PC-3 (cell line): ENCODE data around the gene SFXN2. TPM values are rescaled to one million over a fixed set of nuclear protein-coding genes. Genes with fewer than 3 reads are reported as not detected.
"Not testable (repeated sequence)": the region's sequence is repeated elsewhere in the genome, so short reads cannot be mapped to it uniquely, and the experiment has no call there.

Experiments
- ATAC-seq: fragments of 200-7000 bp; cut with Tn5 transposase; 2 replicates; pipeline ENCODE4 v1.9.1; 2020; ENCODE audit warnings: mild to moderate bottlenecking, moderate library complexity
- BruUV-seq: library from RNA; stranded (reverse); fragments of 400-500 nt; replicated peaks from 2 replicates; lab custom pipeline; 2021; lab: Mats Ljungman, UMichigan
- CTCF ChIA-PET: fragments of 300-600 bp; sonication (Branson Sonifier 250); formaldehyde crosslinking; loops from one replicate; lab custom pipeline; 2022; ENCODE audit warnings: antibody characterized with exemption; lab: Charles Lee
- POLR2A ChIA-PET: fragments of 300-600 bp; sonication (Branson Sonifier 250); formaldehyde crosslinking; loops from one replicate; lab custom pipeline; 2022; ENCODE audit warnings: antibody characterized with exemption; ENCODE audit not compliant: unreplicated experiment; lab: Charles Lee
- DNase-seq: peaks from one replicate; pipeline ENCODE4 v3.0.0-alpha.2; 2015
- H2AFZ ChIP-seq: fragments of 300-600 bp; sonication (generic); 2 replicates; pipeline ENCODE4 v1.6.0; 2016; ENCODE audit warnings: antibody characterized with exemption, low read length
- H3F3A ChIP-seq: fragments of 300-600 bp; sonication (generic); one replicate; pipeline ENCODE4 v1.6.0; 2017; ENCODE audit warnings: antibody characterized with exemption, low read length, control low read depth, mild to moderate bottlenecking; ENCODE audit not compliant: unreplicated experiment
- H3K27ac ChIP-seq: fragments of 300-600 bp; sonication (generic); 2 replicates; pipeline ENCODE4 v1.5.1; 2016; ENCODE audit warnings: mild to moderate bottlenecking, low read length
- H3K27me3 ChIP-seq: fragments of 300-600 bp; sonication (generic); 2 replicates; pipeline ENCODE4 v1.6.1; 2016; ENCODE audit warnings: low read length, mixed read lengths
- H3K36me3 ChIP-seq: fragments of 300-600 bp; sonication (generic); 2 replicates; pipeline ENCODE4 v1.6.1; 2016; ENCODE audit warnings: low read depth, mixed run types, low read length, mixed read lengths
- H3K4me1 ChIP-seq: fragments of 300-600 bp; sonication (generic); 2 replicates; pipeline ENCODE4 v1.5.1; 2016; ENCODE audit warnings: low read length; ENCODE audit not compliant: insufficient read depth
- H3K4me2 ChIP-seq: fragments of 300-600 bp; sonication (generic); 2 replicates; pipeline ENCODE4 v1.6.0; 2016; ENCODE audit warnings: low read length
- H3K4me3 ChIP-seq: fragments of 300-600 bp; sonication (generic); 2 replicates; pipeline ENCODE4 v1.5.1; 2016; ENCODE audit warnings: mild to moderate bottlenecking, low read length, mixed read lengths
- H3K79me2 ChIP-seq: fragments of 300-600 bp; sonication (generic); 2 replicates; pipeline ENCODE4 v1.6.1; 2017; ENCODE audit warnings: low read length, mixed read lengths
- H3K9ac ChIP-seq: fragments of 300-600 bp; sonication (generic); 2 replicates; pipeline ENCODE4 v1.6.0; 2016; ENCODE audit warnings: mild to moderate bottlenecking, low read length
- H3K9me2 ChIP-seq: fragments of 300-600 bp; sonication (generic); replicated peaks from 2 replicates; pipeline ENCODE4 v1.6.1; 2016; ENCODE audit warnings: mixed run types, low read length, mixed read lengths
- H3K9me3 ChIP-seq: fragments of 300-600 bp; sonication (generic); 2 replicates; pipeline ENCODE4 v1.6.1; 2016; ENCODE audit warnings: low read length, mixed read lengths
- H4K20me1 ChIP-seq: fragments of 300-600 bp; sonication (generic); 2 replicates; pipeline ENCODE4 v1.6.1; 2016; ENCODE audit warnings: low read length, mixed read lengths
- EZH2 ChIP-seq: fragments of 300-600 bp; sonication (generic); IDR thresholded peaks from one replicate; pipeline ENCODE4 v1.6.1; 2017; ENCODE audit warnings: antibody characterized with exemption, mild to moderate bottlenecking, low read length; ENCODE audit not compliant: unreplicated experiment
- EZH2phosphoT487 ChIP-seq: fragments of 300-600 bp; sonication (generic); IDR thresholded peaks from 2 replicates; pipeline ENCODE4 v1.6.1; 2018; ENCODE audit warnings: mild to moderate bottlenecking, antibody characterized with exemption, low read length, borderline replicate concordance
- intact Hi-C: fragments of 100-400 bp; cut with micrococcal nuclease; formaldehyde crosslinking; loops from 2 replicates; pipeline ENCODE4 v1.9.0; 2023
- total RNA-seq: library from RNA; depleted of rRNA; stranded (reverse); fragments of >200 nt; gene quantifications from 2 replicates; pipeline ENCODE4 v1.2.3, GENCODE V29; 2014
- TF ChIP-seq, protein P1 (sequence below): fragments of 300-600 bp; sonication (generic); conservative IDR thresholded peaks from 2 replicates; pipeline ENCODE4 v1.5.1; 2017; ENCODE audit warnings: antibody characterized with exemption, low read depth, mild to moderate bottlenecking, low read length

The SFXN2 gene
- total RNA-seq, 1 experiment from 2014 or later = 10.3 TPM

DNA sequence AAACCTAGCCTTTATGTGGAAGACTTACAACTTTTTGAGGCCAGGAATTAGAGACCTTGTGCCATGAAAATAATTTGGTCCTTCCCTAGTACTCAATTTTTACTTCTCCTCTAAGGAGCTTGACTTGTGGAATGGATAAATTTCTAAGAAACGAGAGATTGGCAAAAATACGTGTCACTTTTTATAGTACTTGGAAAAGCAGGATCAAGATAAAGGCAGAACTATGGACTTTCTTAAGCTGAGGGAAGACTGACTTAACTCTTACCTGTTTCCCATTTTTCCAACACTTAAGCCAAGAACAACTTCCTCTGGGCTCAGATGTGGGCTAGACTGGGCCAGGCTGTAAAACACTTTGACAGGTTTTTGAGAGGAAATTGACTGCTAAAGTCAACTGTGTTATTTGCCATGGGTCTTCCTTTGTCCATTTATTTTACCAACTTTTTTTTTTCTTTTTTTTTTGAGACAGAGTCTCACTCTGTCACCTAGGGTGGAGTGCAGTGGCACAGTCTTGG is 27.3 kb downstream of the SFXN2 start:
- CTCF ChIA-PET = no interaction called here

DNA sequence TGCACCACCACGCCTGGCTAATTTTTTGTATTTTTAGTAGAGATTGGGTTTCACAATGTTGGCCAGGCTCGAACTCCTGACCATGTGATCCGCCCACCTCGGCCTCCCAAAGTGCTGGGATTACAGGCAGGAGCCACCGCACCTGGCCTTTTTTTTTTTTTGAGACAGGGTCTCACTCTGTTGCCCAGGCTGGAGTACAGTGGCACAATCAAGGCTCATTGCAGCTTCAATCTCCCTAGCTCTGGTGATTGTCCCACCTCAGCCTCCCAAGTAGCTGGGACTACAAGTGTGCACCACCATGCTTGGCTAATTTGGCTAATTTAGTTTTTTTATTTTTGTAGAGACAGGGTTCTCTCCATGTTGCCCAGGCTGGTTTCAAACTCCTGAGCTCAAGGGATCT is 27.9 kb downstream of the SFXN2 start:
- H3K9me2 ChIP-seq, H3F3A ChIP-seq, BruUV-seq, H3K27me3 ChIP-seq, ATAC-seq, H3K36me3 ChIP-seq, DNase-seq, H3K4me2 ChIP-seq, H3K4me3 ChIP-seq, H3K27ac ChIP-seq, H3K9me3 ChIP-seq, H3K9ac ChIP-seq, CTCF ChIA-PET, H4K20me1 ChIP-seq, POLR2A ChIA-PET, H2AFZ ChIP-seq, intact Hi-C loops: not testable (repeated sequence)
- H3K79me2 ChIP-seq = peaks cover 31% of the 10 kb centered on the region
- H3K4me1 ChIP-seq = peaks cover 14% of the 10 kb centered on the region; the same call in 1 of the 2 replicates

More for the DNA sequence above, 27.3 kb downstream of the SFXN2 start:
- Histone ChIP-seq H3K79me2 (peaks cover 29% of the 10 kb centered on the region), H3K9me2 (no peaks in the 10 kb centered on the region), H3K4me3 (no peak overlapping the region), H4K20me1 (no peaks in the 10 kb centered on the region), H3K4me1 (peaks cover 14% of the 10 kb centered on the region; the same call in 1 of the 2 replicates), H3F3A (no peaks in the 10 kb centered on the region), H3K36me3 (no peaks in the 10 kb centered on the region), H3K4me2 (no peak overlapping the region), H3K9ac (no peak overlapping the region), H2AFZ (no peak overlapping the region), H3K27me3 (no peaks in the 10 kb centered on the region), H3K27ac (no peak overlapping the region), H3K9me3 (no peaks in the 10 kb centered on the region)
- POLR2A ChIA-PET = no interaction called here
- no TSS peak for BruUV-seq
- TF ChIP-seq EZH2phosphoT487 (no peak), EZH2 (no peak)
- TF ChIP-seq, protein P1, sequence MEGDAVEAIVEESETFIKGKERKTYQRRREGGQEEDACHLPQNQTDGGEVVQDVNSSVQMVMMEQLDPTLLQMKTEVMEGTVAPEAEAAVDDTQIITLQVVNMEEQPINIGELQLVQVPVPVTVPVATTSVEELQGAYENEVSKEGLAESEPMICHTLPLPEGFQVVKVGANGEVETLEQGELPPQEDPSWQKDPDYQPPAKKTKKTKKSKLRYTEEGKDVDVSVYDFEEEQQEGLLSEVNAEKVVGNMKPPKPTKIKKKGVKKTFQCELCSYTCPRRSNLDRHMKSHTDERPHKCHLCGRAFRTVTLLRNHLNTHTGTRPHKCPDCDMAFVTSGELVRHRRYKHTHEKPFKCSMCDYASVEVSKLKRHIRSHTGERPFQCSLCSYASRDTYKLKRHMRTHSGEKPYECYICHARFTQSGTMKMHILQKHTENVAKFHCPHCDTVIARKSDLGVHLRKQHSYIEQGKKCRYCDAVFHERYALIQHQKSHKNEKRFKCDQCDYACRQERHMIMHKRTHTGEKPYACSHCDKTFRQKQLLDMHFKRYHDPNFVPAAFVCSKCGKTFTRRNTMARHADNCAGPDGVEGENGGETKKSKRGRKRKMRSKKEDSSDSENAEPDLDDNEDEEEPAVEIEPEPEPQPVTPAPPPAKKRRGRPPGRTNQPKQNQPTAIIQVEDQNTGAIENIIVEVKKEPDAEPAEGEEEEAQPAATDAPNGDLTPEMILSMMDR = no peak
- DNase-seq = no peak
- ATAC-seq = no peak
- intact Hi-C loops = no loop called here

DNA sequence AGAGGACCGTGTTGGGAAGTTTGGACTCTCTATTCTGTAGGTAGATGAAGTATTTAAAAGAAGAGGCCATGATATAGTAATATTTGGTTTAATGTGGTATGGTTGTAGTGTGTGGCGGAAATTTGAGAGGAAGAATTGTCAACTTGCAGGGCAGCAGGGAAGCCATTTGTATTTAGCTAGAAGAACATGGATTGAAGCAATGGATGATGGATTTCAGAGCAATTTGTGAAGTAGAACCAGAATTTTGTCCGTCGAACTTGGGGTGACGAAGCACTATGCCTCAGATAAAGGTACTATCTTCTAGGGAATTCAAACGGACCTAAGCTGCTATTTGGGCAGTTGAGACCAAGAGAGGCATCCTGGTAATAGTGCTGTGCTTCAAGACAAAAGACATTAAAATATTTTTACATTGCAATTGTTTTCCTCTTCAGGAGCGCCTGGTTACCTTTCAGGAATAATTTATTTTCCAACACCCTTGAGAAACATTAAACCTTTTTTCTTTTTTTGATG is 28.7 kb downstream of the SFXN2 start:
- ChIA-PET CTCF (no interaction called here), POLR2A (interaction anchor here (0.5 to 0.6 kb wide), 2 partner anchors 583 to 1129 kb away, joined by 4 to 26 read pairs; no protein-coding TSS in a partner anchor)
- peak overlapping the region; percentile 51 for H3K4me3 ChIP-seq
- H2AFZ ChIP-seq = peak overlapping the region; percentile 98
- H3F3A ChIP-seq = no peaks in the 10 kb centered on the region
- ATAC-seq (no peak), DNase-seq (no peak)
- no peaks in the 10 kb centered on the region for H4K20me1 ChIP-seq
- peaks cover 14% of the 10 kb centered on the region; the same call in 1 of the 2 replicates for H3K4me1 ChIP-seq
- H3K27ac ChIP-seq = no peak overlapping the region
- peak overlapping the region; percentile 82 for H3K4me2 ChIP-seq
- peak overlapping the region; percentile 30; the same call in 1 of the 2 replicates for H3K9ac ChIP-seq
- H3K9me3 ChIP-seq = no peaks in the 10 kb centered on the region
- peaks cover 31% of the 10 kb centered on the region for H3K79me2 ChIP-seq
- BruUV-seq = no TSS peak
- no peaks in the 10 kb centered on the region for H3K9me2 ChIP-seq
- H3K36me3 ChIP-seq = no peaks in the 10 kb centered on the region
- no peaks in the 10 kb centered on the region for H3K27me3 ChIP-seq
- intact Hi-C loops = no loop called here
- TF ChIP-seq, protein P1 = no peak
- TF ChIP-seq EZH2 = no peak
- TF ChIP-seq EZH2phosphoT487 = no peak
